ENCODE measurements around the gene WRAP53. TPM values are rescaled to one million over a fixed set of nuclear protein-coding genes. Genes with fewer than 3 reads are reported as not detected.
A peak's percentile ranks its signal among the peaks of the same experiment; 100 is the strongest.

WRAP53 gene
- total and polyA plus RNA-seq, 2 donors (not counting 1 experiment from before 2014, with no cell fraction given): 13.1 to 18.2 TPM

DNA sequence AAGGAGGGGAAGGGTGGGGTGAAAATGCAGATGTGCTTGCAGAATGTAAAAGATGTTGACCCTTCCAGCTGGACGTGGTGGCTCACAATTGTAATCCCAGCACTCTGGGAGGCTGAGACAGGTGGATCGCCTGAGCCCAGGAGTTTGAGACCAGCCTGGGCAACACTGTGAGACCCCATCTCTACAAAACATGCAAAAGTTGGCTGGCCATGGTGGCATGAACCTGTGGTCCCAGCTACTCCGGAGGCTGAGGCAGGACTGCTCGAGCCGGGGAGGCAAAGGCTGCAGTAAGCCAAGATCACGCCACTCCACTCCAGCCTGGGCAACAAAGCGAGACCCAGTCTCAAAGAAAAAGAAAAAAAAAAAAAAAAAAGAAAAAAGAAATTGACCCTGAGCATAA lies 19.8 kb upstream of the WRAP53 start:
- H4K20me1 ChIP-seq (ENCODE audit: control insufficient read depth, insufficient read depth, low read length, poor library complexity, severe bottlenecking): peaks cover 10% of the 10 kb centered on the region
- TF ChIP-seq CTCF (IDR thresholded peaks at IDR 0.05) (no peak), EZH2 (IDR thresholded peaks at IDR 0.05; ENCODE audit: borderline replicate concordance, insufficient read depth, low read depth, low read length, poor library complexity, severe bottlenecking) (no peak)
- H3K27me3 ChIP-seq (replicated peaks in 1 of 4; ENCODE audit: control extremely low read depth in 1 of 4, control insufficient read depth in 3 of 4, insufficient read depth in 4 of 4, low read length in 3 of 4): no peaks in the 10 kb centered on the region
- H3K27ac Mint-ChIP-seq: no peak overlapping the region
- no peaks in the 10 kb centered on the region for H3K4me1 Mint-ChIP-seq
- H3K4me2 ChIP-seq (replicated peaks; ENCODE audit: low read depth, low read length, poor library complexity, severe bottlenecking): no peak overlapping the region
- CTCF ChIA-PET: no interaction called here
- no peaks in the 10 kb centered on the region for H3K79me2 ChIP-seq (ENCODE audit: control insufficient read depth, insufficient read depth, low read length)
- no peak overlapping the region for H3K9ac ChIP-seq (ENCODE audit: low read length)
- no peaks in the 10 kb centered on the region for H3K27me3 Mint-ChIP-seq
- peaks cover 2 to 3% (median 3%) of the 10 kb centered on the region in 3 donors for H3K9me3 ChIP-seq (ENCODE audit: control extremely low read depth in 1 of 3, control insufficient read depth in 2 of 3, insufficient read depth in 1 of 3, low read length in 2 of 3)
- no peaks in the 10 kb centered on the region for H3K4me1 ChIP-seq (ENCODE audit: control insufficient read depth in 2 of 2, insufficient read depth in 2 of 2, low read length in 2 of 2)
- intact Hi-C loops (cut with micrococcal nuclease): no loop called here
- no peaks in the 10 kb centered on the region for H3K9me3 Mint-ChIP-seq (ENCODE audit: insufficient read depth)
- no peak overlapping the region for H3K4me3 ChIP-seq (ENCODE audit: control extremely low read depth in 1 of 5, extremely low read depth in 1 of 5, insufficient read depth in 1 of 5, low read depth in 2 of 5, low read length in 4 of 5)
- ATAC-seq (ENCODE audit: low read depth) (no peak), DNase-seq (no peak)
- WGBS (ENCODE audit: insufficient coverage): 97% methylated on average over 3 of the region's 7 CpGs
- H3K4me3 Mint-ChIP-seq: no peak overlapping the region
- H3K27ac ChIP-seq (ENCODE audit: low read length in 2 of 2): no peak overlapping the region
- H2AFZ ChIP-seq (ENCODE audit: insufficient read depth, low read depth, low read length, poor library complexity, severe bottlenecking): no peak overlapping the region
- POLR2A ChIA-PET: interaction anchor here (0.7 kb wide), 1 partner anchor 318 kb away, joined by 6 read pairs; no protein-coding TSS in a partner anchor
- peaks cover 8 to 60% of the 10 kb centered on the region in 2 experiments for H3K36me3 ChIP-seq (replicated peaks in 1 of 2; ENCODE audit: control extremely low read depth in 1 of 2, control insufficient read depth in 1 of 2, extremely low read depth in 1 of 2, insufficient read depth in 2 of 2, low read length in 1 of 2)

- Histone ChIP-seq H3K4me1 (ENCODE audit: control insufficient read depth in 2 of 2, insufficient read depth in 2 of 2, low read length in 2 of 2) (no peaks in the 10 kb centered on the region), H4K20me1 (ENCODE audit: control insufficient read depth, insufficient read depth, low read length, poor library complexity, severe bottlenecking) (peaks cover 31% of the 10 kb centered on the region), H3K79me2 (ENCODE audit: control insufficient read depth, insufficient read depth, low read length) (peaks cover 22% of the 10 kb centered on the region), H3K36me3 (replicated peaks in 1 of 2; ENCODE audit: control extremely low read depth in 1 of 2, control insufficient read depth in 1 of 2, extremely low read depth in 1 of 2, insufficient read depth in 2 of 2, low read length in 1 of 2) (peaks cover 13 to 72% of the 10 kb centered on the region in 2 experiments), H3K4me2 (replicated peaks; ENCODE audit: low read depth, low read length, poor library complexity, severe bottlenecking) (no peak overlapping the region), H3K9me3 (ENCODE audit: control extremely low read depth in 1 of 3, control insufficient read depth in 2 of 3, insufficient read depth in 1 of 3, low read length in 2 of 3) (peaks cover 3 to 9% (median 8%) of the 10 kb centered on the region in 3 donors), H3K4me3 (ENCODE audit: control extremely low read depth in 1 of 5, extremely low read depth in 1 of 5, insufficient read depth in 1 of 5, low read depth in 2 of 5, low read length in 4 of 5) (no peak overlapping the region), H2AFZ (ENCODE audit: insufficient read depth, low read depth, low read length, poor library complexity, severe bottlenecking) (no peak overlapping the region), H3K9ac (ENCODE audit: low read length) (no peak overlapping the region), H3K27me3 (replicated peaks in 1 of 4; ENCODE audit: control extremely low read depth in 1 of 4, control insufficient read depth in 3 of 4, insufficient read depth in 4 of 4, low read length in 3 of 4) (no peaks in the 10 kb centered on the region), H3K27ac (ENCODE audit: low read length in 2 of 2) (no peak overlapping the region)
- H3K4me1 Mint-ChIP-seq: peaks cover 4% of the 10 kb centered on the region
- H3K27me3 Mint-ChIP-seq: no peaks in the 10 kb centered on the region
- POLR2A ChIA-PET: no interaction called here
- no peak overlapping the region for H3K27ac Mint-ChIP-seq
- H3K4me3 Mint-ChIP-seq: no peak overlapping the region
- peak; percentile 44 for TF ChIP-seq CTCF (IDR thresholded peaks at IDR 0.05)
- no peak for TF ChIP-seq EZH2 (IDR thresholded peaks at IDR 0.05; ENCODE audit: borderline replicate concordance, insufficient read depth, low read depth, low read length, poor library complexity, severe bottlenecking)
- DNase-seq: no peak
- intact Hi-C loops (cut with micrococcal nuclease): no loop called here
- CTCF ChIA-PET: interaction anchor here (0.6 to 1.3 kb wide), 6 partner anchors 13 to 235 kb away, joined by 3 read pairs; partner anchors contain the start of gene SAT2
- no peak for ATAC-seq (ENCODE audit: low read depth)
- WGBS (ENCODE audit: insufficient coverage): 90% methylated on average over 1 of the region's 2 CpGs
- H3K9me3 Mint-ChIP-seq (ENCODE audit: insufficient read depth): no peaks in the 10 kb centered on the region
Observed at GRCh38 chr17:7673239-7673638, 15.0 kb upstream of the WRAP53 start.
